ENCODE data around the gene ACTL10. TPM values are rescaled to one million over a fixed set of nuclear protein-coding genes. Genes with fewer than 3 reads are reported as not detected.

Gene ACTL10
- total RNA-seq, 4 donors from 2014 or later: 1.5 to 14.1 (median 3.0) TPM; not detected in 1

GRCh38 chr20:33716498-33716897 is 49.8 kb downstream of the ACTL10 start:
- in situ Hi-C loops (cut with MboI; ENCODE audit: low pct_ligation_motif_present in 1 of 4, low pct_unique_long_range_greater_than_20kb in 1 of 4, low sequenced_read_pairs in 3 of 4): no loop called here
- TF ChIP-seq POLR2AphosphoS5 (IDR thresholded peaks at IDR 0.05): no peak
- no peak for TF ChIP-seq EP300 (IDR thresholded peaks at IDR 0.05; ENCODE audit: low read depth)
- TF ChIP-seq, protein P1, sequence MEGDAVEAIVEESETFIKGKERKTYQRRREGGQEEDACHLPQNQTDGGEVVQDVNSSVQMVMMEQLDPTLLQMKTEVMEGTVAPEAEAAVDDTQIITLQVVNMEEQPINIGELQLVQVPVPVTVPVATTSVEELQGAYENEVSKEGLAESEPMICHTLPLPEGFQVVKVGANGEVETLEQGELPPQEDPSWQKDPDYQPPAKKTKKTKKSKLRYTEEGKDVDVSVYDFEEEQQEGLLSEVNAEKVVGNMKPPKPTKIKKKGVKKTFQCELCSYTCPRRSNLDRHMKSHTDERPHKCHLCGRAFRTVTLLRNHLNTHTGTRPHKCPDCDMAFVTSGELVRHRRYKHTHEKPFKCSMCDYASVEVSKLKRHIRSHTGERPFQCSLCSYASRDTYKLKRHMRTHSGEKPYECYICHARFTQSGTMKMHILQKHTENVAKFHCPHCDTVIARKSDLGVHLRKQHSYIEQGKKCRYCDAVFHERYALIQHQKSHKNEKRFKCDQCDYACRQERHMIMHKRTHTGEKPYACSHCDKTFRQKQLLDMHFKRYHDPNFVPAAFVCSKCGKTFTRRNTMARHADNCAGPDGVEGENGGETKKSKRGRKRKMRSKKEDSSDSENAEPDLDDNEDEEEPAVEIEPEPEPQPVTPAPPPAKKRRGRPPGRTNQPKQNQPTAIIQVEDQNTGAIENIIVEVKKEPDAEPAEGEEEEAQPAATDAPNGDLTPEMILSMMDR (IDR thresholded peaks at IDR 0.05): no peak
- no peak for TF ChIP-seq POLR2A (IDR thresholded peaks at IDR 0.05)
- WGBS, 2 donors (ENCODE audit: low coverage in 1 of 2): 86 to 88% methylated on average over 2 of the region's 2 CpGs

More at GRCh38 chr20:33716498-33716897, 49.8 kb downstream of the ACTL10 start:
- H3K4me3 ChIP-seq: no peak overlapping the region
- H3K4me1 ChIP-seq: peaks cover 0 to 15% (median 7%) of the 10 kb centered on the region in 4 donors
- DNase-seq: no peak
- H3K27ac ChIP-seq: no peak overlapping the region
- intact Hi-C loops (cut with DNase I; ENCODE audit: low total_unique reads): no loop called here
- H3K27me3 ChIP-seq: no peaks in the 10 kb centered on the region
- no peaks in the 10 kb centered on the region for H3K9me3 ChIP-seq
- H3K36me3 ChIP-seq: peaks cover 0 to 6% (median 3%) of the 10 kb centered on the region in 4 donors

Other genes starting within 250 kb of the ACTL10 start
- 10 to 100 TPM; 10.3 to 21.7 (median 14.5) TPM for gene SNTA1, start 223.2 kb upstream of the ACTL10 start, total RNA-seq
- gene CBFA2T2, start 176.8 kb upstream of the ACTL10 start, total RNA-seq: 10 to 100 TPM; 35.8 to 62.3 (median 46.6) TPM
- not detected for gene C20orf144, start 4.6 kb upstream of the ACTL10 start, total RNA-seq
- gene NECAB3, start 7.5 kb downstream of the ACTL10 start, total RNA-seq: 100 to 1,000 TPM in 1 of 4 donors, 10 to 100 TPM in 3; 26.1 to 180 (median 94.5) TPM
- gene E2F1, start 19.4 kb downstream of the ACTL10 start, total RNA-seq: 1 to 10 TPM in 3 of 4 donors, not detected in 1; 1.2 to 2.7 (median 2.1) TPM
- 10 to 100 TPM in 1 of 4 donors, 1 to 10 TPM in 3; 1.6 to 12.0 (median 5.5) TPM for gene PXMP4, start 53.4 kb downstream of the ACTL10 start, total RNA-seq
- gene ZNF341, start 65.1 kb downstream of the ACTL10 start, total RNA-seq: 1 to 10 TPM; 3.8 to 7.2 (median 7.1) TPM
- 100 to 1,000 TPM; 182 to 263 (median 213) TPM for gene CHMP4B, start 144.4 kb downstream of the ACTL10 start, total RNA-seq